K562 (cell line): Measurements from ENCODE around the gene ZSWIM9. TPM values are rescaled to one million over a fixed set of nuclear protein-coding genes. Genes with fewer than 3 reads are reported as not detected.

Experiments
- CEBPB ChIP-seq: fragments of 450-650 bp; IDR thresholded peaks from 2 replicates; pipeline ENCODE4 v1.6.1; 2016; ENCODE audit warnings: missing genetic modification characterization, missing compliant biosample characterization
- ILK ChIP-seq: fragments of 450-650 bp; IDR thresholded peaks from 2 replicates; pipeline ENCODE4 v1.6.1; 2016; ENCODE audit warnings: missing genetic modification characterization, low read depth, mild to moderate bottlenecking, missing compliant biosample characterization, moderate library complexity, borderline replicate concordance
- MEF2D ChIP-seq: conservative IDR thresholded peaks from 2 replicates; pipeline ENCODE4 v1.6.1; 2016; ENCODE audit warnings: low read depth, missing genetic modification characterization, missing compliant biosample characterization
- NFXL1 ChIP-seq: fragments of 450-650 bp; formaldehyde crosslinking; IDR thresholded peaks from 2 replicates; pipeline ENCODE4 v1.4.0; 2021; ENCODE audit warnings: mild to moderate bottlenecking
- NR2C2 ChIP-seq, 2 experiments: fragments of 200-800 bp in 1 of 2; sonication (Bioruptor generic) in 1 of 2; sonication (generic) in 1 of 2; formaldehyde crosslinking in 1 of 2; IDR thresholded peaks; 2 replicates each; pipeline versions ENCODE4 v1.6.1 to v1.8.0; 2016 to 2022; ENCODE audit warnings: mild to moderate bottlenecking in 1 of 2, missing compliant biosample characterization in 1 of 2, missing genetic modification characterization in 1 of 2, missing genetic modification reagents in 1 of 2
- RAD21 ChIP-seq, 2 experiments: fragments of 250-450 bp in 1 of 2; fragments of 450-650 bp in 1 of 2; sonication (Bioruptor Pico) in 1 of 2; formaldehyde crosslinking in 1 of 2; IDR thresholded peaks in 1 of 2; conservative IDR thresholded peaks in 1 of 2; 2 replicates each; pipeline versions ENCODE4 v1.4.0 to v1.8.0; 2020 to 2022; ENCODE audit warnings: mild to moderate bottlenecking in 2 of 2, moderate library complexity in 1 of 2
- RAD51 ChIP-seq: fragments of 450-650 bp; IDR thresholded peaks from 2 replicates; pipeline ENCODE4 v1.7.1; 2016; ENCODE audit warnings: low read depth, mild to moderate bottlenecking, borderline replicate concordance
- RFX1 ChIP-seq: fragments of 450-650 bp; IDR thresholded peaks from 2 replicates; pipeline ENCODE4 v1.6.1; 2016; ENCODE audit warnings: mild to moderate bottlenecking, moderate library complexity
- SRSF1 ChIP-seq: fragments of 200-400 bp; formaldehyde crosslinking; IDR thresholded peaks from 2 replicates; pipeline ENCODE4 v1.6.1; 2017; ENCODE audit warnings: mild to moderate bottlenecking, low read depth, low read length, moderate library complexity
- TAF15 ChIP-seq: fragments of 200-400 bp; formaldehyde crosslinking; IDR thresholded peaks from 2 replicates; pipeline ENCODE4 v1.6.1; 2017; ENCODE audit warnings: mild to moderate bottlenecking, low read depth, low read length, moderate library complexity
- THRAP3 ChIP-seq: fragments of 450-650 bp; IDR thresholded peaks from 2 replicates; pipeline ENCODE4 v1.6.1; 2016; ENCODE audit warnings: mild to moderate bottlenecking, inconsistent platforms, borderline replicate concordance
- YBX1 ChIP-seq: fragments of 450-650 bp; IDR thresholded peaks from 2 replicates; pipeline ENCODE4 v1.7.1; 2016; ENCODE audit warnings: mild to moderate bottlenecking
- YY1 ChIP-seq, 3 experiments: IDR thresholded peaks; 2 replicates each; pipeline ENCODE4 v1.6.1; 2011; ENCODE audit warnings: low read length in 2 of 3, mild to moderate bottlenecking in 2 of 3, moderate library complexity in 2 of 3, borderline replicate concordance in 1 of 3, control low read depth in 1 of 3, low read depth in 1 of 3; ENCODE audit not compliant: insufficient read depth in 3 of 3, insufficient replicate concordance in 2 of 3, control insufficient read depth in 1 of 3, insufficient read length in 1 of 3; ENCODE audit errors: extremely low read depth in 1 of 3
- ZBTB1 ChIP-seq: sonication (generic); formaldehyde crosslinking; IDR thresholded peaks from 2 replicates; pipeline ENCODE4 v1.8.1; 2023; ENCODE audit warnings: missing genetic modification reagents, low read depth, mild to moderate bottlenecking, borderline replicate concordance
- polyA plus RNA-seq, 8 experiments: library from polyadenylated mRNA; depleted of rRNA in 4 of 8; stranded (reverse) in 5 of 8; unstranded in 3 of 8; fragments of >200 nt; fragmentation: Nextera tagmentation in 2 of 8; fragmentation: Illumina TruSeq in 1 of 8; extraction: Ambion mirVana in 2 of 8; extraction: Trizol in 1 of 8; gene quantifications; 2 replicates each; pipeline versions ENCODE4 v1.2.1 to v1.2.3, GENCODE V29; 2011 to 2014; ENCODE audit warnings: inconsistent platforms in 1 of 8, missing spikeins in 1 of 8
- total RNA-seq, 7 experiments: library from RNA; depleted of rRNA in 6 of 7; stranded (reverse); fragments of >200 nt in 6 of 7; fragmentation: Illumina TruSeq in 2 of 7; extraction: Trizol in 2 of 7; gene quantifications; 2 replicates each; pipeline versions ENCODE4 v1.2.1 to v1.2.3, GENCODE V29; 2011 to 2021; ENCODE audit warnings: low replicate concordance in 1 of 7
- TF ChIP-seq, protein P1 (sequence below): fragments of 450-650 bp; IDR thresholded peaks from 2 replicates; pipeline ENCODE4 v1.6.1; 2017; ENCODE audit warnings: mild to moderate bottlenecking, moderate library complexity
- TF ChIP-seq, protein P2 (sequence below), 2 experiments: IDR thresholded peaks; 2 replicates each; pipeline ENCODE4 v1.6.1; 2011; ENCODE audit warnings: borderline replicate concordance in 1 of 2, control low read depth in 1 of 2, low read depth in 1 of 2, low read length in 1 of 2, mild to moderate bottlenecking in 1 of 2, mixed read lengths in 1 of 2, moderate library complexity in 1 of 2; ENCODE audit not compliant: insufficient read depth in 1 of 2, insufficient read length in 1 of 2, poor library complexity in 1 of 2, severe bottlenecking in 1 of 2; ENCODE audit errors: extremely low read depth in 1 of 2

The ZSWIM9 gene
- total and polyA plus RNA-seq, 9 of the 15 experiments (the other 6 are each of a cell fraction or from before 2014, with no cell fraction given) = 0.04 to 1.4 (median 0.34) TPM; not detected in 1

GRCh38 chr19:48203222-48203793 is 32.8 kb downstream of the ZSWIM9 start (continued):
- TF ChIP-seq NFXL1 (CRISPR knock-in tag) (no peak), YY1 (IDR thresholded peaks at IDR 0.05; ENCODE audit: borderline replicate concordance in 1 of 3, control insufficient read depth in 1 of 3, extremely low read depth in 1 of 3, insufficient read depth in 3 of 3, insufficient read length in 1 of 3, insufficient replicate concordance in 2 of 3, low read depth in 1 of 3, low read length in 2 of 3) (no peak), RFX1 (no peak), SRSF1 (no peak), RAD51 (peak; percentile 81), CEBPB (tag) (no peak), YBX1 (no peak), TAF15 (no peak), ILK (tag) (no peak), MEF2D (tag) (no peak), RAD21 (CRISPR knock-in tag; conservative IDR thresholded peaks at IDR 0.05 in 1 of 2, IDR thresholded peaks at IDR 0.05 in 1 of 2) (peak in 1 of 2 experiments; percentile 4; a peak in 1 of 4 replicates), ZBTB1 (CRISPR knock-in tag) (no peak), THRAP3 (no peak), NR2C2 (CRISPR knock-in tag; IDR thresholded peaks at IDR 0.05) (no peak), NR2C2 (tag; IDR thresholded peaks at IDR 0.05) (peak; percentile 52; the same call in 1 of the 2 replicates)
- TF ChIP-seq, protein P1, sequence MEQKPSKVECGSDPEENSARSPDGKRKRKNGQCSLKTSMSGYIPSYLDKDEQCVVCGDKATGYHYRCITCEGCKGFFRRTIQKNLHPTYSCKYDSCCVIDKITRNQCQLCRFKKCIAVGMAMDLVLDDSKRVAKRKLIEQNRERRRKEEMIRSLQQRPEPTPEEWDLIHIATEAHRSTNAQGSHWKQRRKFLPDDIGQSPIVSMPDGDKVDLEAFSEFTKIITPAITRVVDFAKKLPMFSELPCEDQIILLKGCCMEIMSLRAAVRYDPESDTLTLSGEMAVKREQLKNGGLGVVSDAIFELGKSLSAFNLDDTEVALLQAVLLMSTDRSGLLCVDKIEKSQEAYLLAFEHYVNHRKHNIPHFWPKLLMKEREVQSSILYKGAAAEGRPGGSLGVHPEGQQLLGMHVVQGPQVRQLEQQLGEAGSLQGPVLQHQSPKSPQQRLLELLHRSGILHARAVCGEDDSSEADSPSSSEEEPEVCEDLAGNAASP = no peak
- TF ChIP-seq, protein P2, sequence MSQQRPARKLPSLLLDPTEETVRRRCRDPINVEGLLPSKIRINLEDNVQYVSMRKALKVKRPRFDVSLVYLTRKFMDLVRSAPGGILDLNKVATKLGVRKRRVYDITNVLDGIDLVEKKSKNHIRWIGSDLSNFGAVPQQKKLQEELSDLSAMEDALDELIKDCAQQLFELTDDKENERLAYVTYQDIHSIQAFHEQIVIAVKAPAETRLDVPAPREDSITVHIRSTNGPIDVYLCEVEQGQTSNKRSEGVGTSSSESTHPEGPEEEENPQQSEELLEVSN (IDR thresholded peaks at IDR 0.05; ENCODE audit: borderline replicate concordance in 1 of 2, extremely low read depth in 1 of 2, insufficient read depth in 1 of 2, insufficient read length in 1 of 2, low read depth in 1 of 2, low read length in 1 of 2, poor library complexity in 1 of 2, severe bottlenecking in 1 of 2) = peak in 1 of 2 experiments; percentile 13
